Measurements from ENCODE around the gene CDC42BPG. TPM values are rescaled to one million over a fixed set of nuclear protein-coding genes. Genes with fewer than 3 reads are reported as not detected.

The CDC42BPG gene
- total and polyA plus RNA-seq, 9 of the 15 experiments (the other 6 are each of a cell fraction or from before 2014, with no cell fraction given) = 0.04 to 8.8 (median 2.1) TPM

GRCh38 chr11:64788321-64789215 is 55.9 kb downstream of the CDC42BPG start:
- H3K4me1 ChIP-seq (replicated peaks in 1 of 2; ENCODE audit: control insufficient read depth in 2 of 2, insufficient read depth in 2 of 2, low read length in 2 of 2) = peaks cover 3 to 17% of the 10 kb centered on the region in 2 experiments; a peak in 4 of 5 replicates
- WGBS (ENCODE audit: insufficient coverage, low coverage, missing lambda C conversion rate) = 49% methylated on average over 9 of the region's 9 CpGs
- H3K36me3 ChIP-seq (ENCODE audit: control insufficient read depth, insufficient read depth, low read length) = no peaks in the 10 kb centered on the region
- no peak overlapping the region for H3K27ac ChIP-seq (ENCODE audit: extremely low read depth, low read depth, low read length)
- intact Hi-C loops (cut with micrococcal nuclease) = loop anchor here (5.0 kb wide), 1 partner anchor 104 kb away; no protein-coding TSS in a partner anchor
- H4K20me1 ChIP-seq (replicated peaks; ENCODE audit: control insufficient read depth, insufficient read depth, low read length) = no peaks in the 10 kb centered on the region
- TF ChIP-seq ZNF77 (CRISPR knock-in tag; IDR thresholded peaks at IDR 0.05) (no peak), MIER1 (IDR thresholded peaks at IDR 0.05; ENCODE audit: low read depth) (no peak), HIVEP1 (CRISPR knock-in tag; IDR thresholded peaks at IDR 0.05) (no peak), GABPA (tag; conservative IDR thresholded peaks at IDR 0.05; ENCODE audit: low read depth) (no peak), E2F8 (IDR thresholded peaks at IDR 0.05; ENCODE audit: low read depth, partially characterized antibody) (no peak)
- no peak for DNase-seq (ENCODE audit: extremely low read depth in 1 of 4, low spot score in 3 of 4)
- no peak for FAIRE-seq
- no peaks in the 10 kb centered on the region for H3K9me1 ChIP-seq (ENCODE audit: control insufficient read depth, insufficient read depth, low read length)
- in situ Hi-C loops (cut with MboI) = loop anchor here (5.0 kb wide), 1 partner anchor 104 kb away; no protein-coding TSS in a partner anchor
- no peak overlapping the region for H3K4me3 ChIP-seq
- H3K4me2 ChIP-seq (ENCODE audit: insufficient read depth, low read length) = no peak overlapping the region
- CTCF ChIA-PET (ENCODE audit: low intra/inter-chr PET ratio) = interaction anchor here (0.7 to 2.4 kb wide), 2 partner anchors 105 to 273 kb away, joined by 3 to 13 read pairs; no protein-coding TSS in a partner anchor
- POLR2A ChIA-PET = interaction anchor here (0.6 to 2.5 kb wide), 6 partner anchors 10 to 89 kb away, joined by 3 to 12 read pairs (median 3); partner anchors contain the start of gene SF1
- H2AFZ ChIP-seq (ENCODE audit: low read depth, low read length) = no peak overlapping the region
- no peaks in the 10 kb centered on the region for H3K79me2 ChIP-seq (ENCODE audit: control insufficient read depth, insufficient read depth, low read length)
- no peaks in the 10 kb centered on the region for H3K9me3 ChIP-seq (replicated peaks; ENCODE audit: control insufficient read depth, insufficient read depth, low read depth, low read length)
- ATAC-seq = no peak
- H3K27me3 ChIP-seq (ENCODE audit: control insufficient read depth in 2 of 2, insufficient read depth in 2 of 2, low read length in 2 of 2) = no peaks in the 10 kb centered on the region
- no TSS peak for BruUV-seq (replicated peaks)
- peak overlapping the region in 1 of 2 experiments; percentile 65; a peak in 1 of 4 replicates for H3K9ac ChIP-seq (ENCODE audit: insufficient read depth in 1 of 2, low read depth in 2 of 2, low read length in 2 of 2)

Data from K562 (cell line).